LNCAP (cell line): ENCODE measurements around the gene KLK1.
"Not testable (repeated sequence)": the region's sequence is repeated elsewhere in the genome, so short reads cannot be mapped to it uniquely, and the experiment has no call there.

Experiments used
- TF ChIP-seq, protein P1 (sequence below): fragments of 450-650 bp; IDR thresholded peaks from 2 replicates; pipeline ENCODE4 v1.5.1; 2017; ENCODE audit warnings: mild to moderate bottlenecking

Gene KLK1

DNA sequence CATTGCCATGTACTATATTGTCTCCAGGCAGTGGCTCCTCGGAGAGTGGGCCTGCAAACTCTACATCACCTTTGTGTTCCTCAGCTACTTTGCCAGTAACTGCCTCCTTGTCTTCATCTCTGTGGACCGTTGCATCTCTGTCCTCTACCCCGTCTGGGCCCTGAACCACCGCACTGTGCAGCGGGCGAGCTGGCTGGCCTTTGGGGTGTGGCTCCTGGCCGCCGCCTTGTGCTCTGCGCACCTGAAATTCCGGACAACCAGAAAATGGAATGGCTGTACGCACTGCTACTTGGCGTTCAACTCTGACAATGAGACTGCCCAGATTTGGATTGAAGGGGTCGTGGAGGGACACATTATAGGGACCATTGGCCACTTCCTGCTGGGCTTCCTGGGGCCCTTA is 52.7 kb downstream of the KLK1 start:
- TF ChIP-seq, protein P1, sequence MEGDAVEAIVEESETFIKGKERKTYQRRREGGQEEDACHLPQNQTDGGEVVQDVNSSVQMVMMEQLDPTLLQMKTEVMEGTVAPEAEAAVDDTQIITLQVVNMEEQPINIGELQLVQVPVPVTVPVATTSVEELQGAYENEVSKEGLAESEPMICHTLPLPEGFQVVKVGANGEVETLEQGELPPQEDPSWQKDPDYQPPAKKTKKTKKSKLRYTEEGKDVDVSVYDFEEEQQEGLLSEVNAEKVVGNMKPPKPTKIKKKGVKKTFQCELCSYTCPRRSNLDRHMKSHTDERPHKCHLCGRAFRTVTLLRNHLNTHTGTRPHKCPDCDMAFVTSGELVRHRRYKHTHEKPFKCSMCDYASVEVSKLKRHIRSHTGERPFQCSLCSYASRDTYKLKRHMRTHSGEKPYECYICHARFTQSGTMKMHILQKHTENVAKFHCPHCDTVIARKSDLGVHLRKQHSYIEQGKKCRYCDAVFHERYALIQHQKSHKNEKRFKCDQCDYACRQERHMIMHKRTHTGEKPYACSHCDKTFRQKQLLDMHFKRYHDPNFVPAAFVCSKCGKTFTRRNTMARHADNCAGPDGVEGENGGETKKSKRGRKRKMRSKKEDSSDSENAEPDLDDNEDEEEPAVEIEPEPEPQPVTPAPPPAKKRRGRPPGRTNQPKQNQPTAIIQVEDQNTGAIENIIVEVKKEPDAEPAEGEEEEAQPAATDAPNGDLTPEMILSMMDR: no peak

DNA sequence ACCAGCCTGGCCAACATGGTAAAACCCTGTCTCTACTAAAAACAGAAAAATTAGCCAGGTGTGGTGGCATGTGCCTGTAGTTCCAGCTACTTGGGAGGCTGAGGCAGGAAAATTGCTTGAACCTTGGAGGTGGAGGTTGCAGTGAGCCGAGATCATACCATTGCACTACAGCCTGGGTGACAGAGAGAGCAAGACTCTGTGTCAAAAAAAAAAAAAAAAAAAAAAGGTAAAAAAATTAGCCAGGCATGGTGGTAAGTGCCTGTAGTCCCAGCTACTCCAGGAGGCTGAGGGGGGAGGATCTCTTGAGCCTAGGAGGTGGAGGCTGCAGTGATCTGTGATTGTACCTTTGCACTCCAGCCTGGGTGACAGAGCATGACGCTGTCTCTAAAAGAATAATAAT is 53.4 kb downstream of the KLK1 start, which contains the start of gene GPR32:
Gene GPR32 (plus strand): TSS at position 301 of the 400 bp plus-strand sequence. CDS start 137 bp downstream, outside the sequence.
- TF ChIP-seq, protein P1: not testable (repeated sequence)
